Testis (tissue), 2 donors: Measurements from ENCODE around the gene TMEM117.

Experiments used
- CTCF ChIP-seq, 3 experiments: fragments of 450-650 bp in 2 of 3; fragments of 200-600 bp in 1 of 3; sonication (generic) in 1 of 3; IDR thresholded peaks; one replicate each; pipeline ENCODE4 v1.5.1; 2016 to 2019; ENCODE audit warnings: antibody characterized with exemption in 3 of 3, mild to moderate bottlenecking in 2 of 3, moderate library complexity in 1 of 3
- POLR2A ChIP-seq: fragments of 450-650 bp; IDR thresholded peaks from one replicate; pipeline ENCODE4 v1.6.1; 2017; ENCODE audit warnings: antibody characterized with exemption, mild to moderate bottlenecking, moderate library complexity

DNA sequence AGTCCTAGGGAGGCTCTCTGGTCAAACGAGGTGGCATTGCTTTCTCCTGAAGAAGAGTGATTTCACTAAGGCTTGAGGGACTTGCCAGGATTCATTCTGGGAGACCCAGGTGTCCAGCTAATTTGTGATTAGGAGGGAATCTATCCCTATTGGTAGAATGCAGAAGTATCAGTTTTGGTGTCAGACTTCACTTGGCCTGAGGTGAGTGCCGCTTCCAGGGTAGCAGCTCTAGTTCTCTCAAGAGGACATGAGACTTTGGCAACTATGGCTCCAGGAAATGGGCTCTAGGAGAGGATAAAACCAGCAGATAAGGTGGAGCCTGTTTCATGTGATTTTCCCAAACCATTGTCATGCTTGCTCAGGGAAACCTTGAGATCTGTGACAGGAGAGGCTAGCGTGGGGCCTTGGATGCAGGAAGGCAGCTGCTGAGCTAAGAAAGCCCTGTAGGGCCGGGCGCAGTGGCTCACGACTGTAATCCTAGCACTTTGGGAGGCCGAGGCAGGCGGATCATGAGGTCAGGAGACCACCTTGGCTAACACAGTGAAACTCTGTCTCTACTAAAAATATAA is 11.6 kb upstream of the TMEM117 start:
- TF ChIP-seq CTCF (IDR thresholded peaks at IDR 0.05): no peak
- no peak for TF ChIP-seq POLR2A
